Thoracic aorta (tissue), 2 donors: Measurements from ENCODE around the gene FAXC. TPM values are rescaled to one million over a fixed set of nuclear protein-coding genes. Genes with fewer than 3 reads are reported as not detected.

Experiments
- ATAC-seq: fragments of 150-250 bp; one replicate; pipeline ENCODE4 v1.8.0; 2017; ENCODE audit warnings: low read depth; ENCODE audit not compliant: insufficient number of reproducible peaks, low FRiP score
- DNase-seq: peaks from one replicate; pipeline ENCODE4 v3.0.0-alpha.2; 2020; ENCODE audit warnings: low spot score
- H3K27ac ChIP-seq, 2 donors: fragments of 200-600 bp; sonication (generic); 1 replicate in 1 of 2; 2 replicates in 1 of 2; pipeline ENCODE4 v1.5.1; 2016; ENCODE audit warnings: mild to moderate bottlenecking in 2 of 2, moderate library complexity in 2 of 2
- H3K27me3 ChIP-seq: fragments of 200-600 bp; sonication (generic); replicated peaks from 2 replicates; pipeline ENCODE4 v1.6.0; 2016; ENCODE audit warnings: mild to moderate bottlenecking; ENCODE audit not compliant: insufficient read depth
- H3K36me3 ChIP-seq: fragments of 200-600 bp; sonication (generic); one replicate; pipeline ENCODE4 v1.5.1; 2016
- H3K4me1 ChIP-seq, 2 donors: fragments of 200-600 bp; sonication (generic); 1 replicate in 1 of 2; 2 replicates in 1 of 2; pipeline versions ENCODE4 v1.5.1 to v1.6.0; 2016; ENCODE audit warnings: low read depth in 2 of 2, mild to moderate bottlenecking in 1 of 2; ENCODE audit not compliant: control insufficient read depth in 1 of 2
- H3K4me3 ChIP-seq: fragments of 200-600 bp; sonication (generic); 2 replicates; pipeline ENCODE4 v1.5.1; 2016; ENCODE audit warnings: mild to moderate bottlenecking
- H3K9me3 ChIP-seq: fragments of 200-600 bp; sonication (generic); 2 replicates; pipeline ENCODE4 v1.5.1; 2016
- CTCF ChIP-seq: fragments of 200-600 bp; sonication (generic); IDR thresholded peaks from one replicate; pipeline ENCODE4 v1.5.1; 2019; ENCODE audit warnings: antibody characterized with exemption
- total RNA-seq, 2 donors: library from RNA; depleted of rRNA; stranded (reverse); fragments of >200 nt; gene quantifications; one replicate each; pipeline versions ENCODE4 v1.1.0 to v1.2.3, GENCODE V29; 2016

The FAXC gene
- total RNA-seq, 2 donors from 2014 or later, result 0.81 to 0.99 TPM

GRCh38 chr6:99384507-99384906 lies 35.0 kb upstream of the FAXC start:
- Histone ChIP-seq H3K9me3 (no peaks in the 10 kb centered on the region), H3K27me3 (no peaks in the 10 kb centered on the region), H3K4me3 (no peak overlapping the region), H3K36me3 (no peaks in the 10 kb centered on the region), H3K27ac (no peak overlapping the region), H3K4me1 (no peaks in the 10 kb centered on the region)
- no peak for DNase-seq
- no peak for ATAC-seq
- TF ChIP-seq CTCF, result no peak

DNA sequence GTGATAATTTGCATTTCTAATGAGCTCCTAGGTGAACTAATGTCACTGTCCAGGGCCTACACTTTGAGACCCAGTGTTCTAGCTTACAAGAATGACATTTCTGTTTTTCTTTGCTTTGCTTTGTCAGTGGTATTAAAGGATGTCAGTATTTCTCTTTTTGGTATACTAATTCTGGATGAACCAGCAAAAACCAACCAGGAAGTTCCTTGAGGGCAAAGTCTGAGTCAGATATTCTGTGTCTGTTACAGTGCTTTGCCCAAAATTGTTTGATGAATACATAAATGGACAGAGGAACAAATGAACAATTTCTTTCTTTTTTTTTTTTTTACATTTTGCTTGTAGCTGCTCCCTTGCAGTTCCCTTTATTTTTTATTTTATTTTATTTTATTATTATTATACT lies 29.2 kb upstream of the FAXC start:
- no peaks in the 10 kb centered on the region for H3K9me3 ChIP-seq
- no peaks in the 10 kb centered on the region for H3K4me1 ChIP-seq
- H3K27me3 ChIP-seq, result no peaks in the 10 kb centered on the region
- no peak for TF ChIP-seq CTCF
- no peak overlapping the region for H3K4me3 ChIP-seq
- DNase-seq, result no peak
- ATAC-seq, result no peak
- H3K36me3 ChIP-seq, result no peaks in the 10 kb centered on the region
- no peak overlapping the region for H3K27ac ChIP-seq

GRCh38 chr6:99369533-99369932 lies 20.1 kb upstream of the FAXC start:
- no peak overlapping the region for H3K27ac ChIP-seq
- DNase-seq (no peak), ATAC-seq (no peak)
- no peak overlapping the region for H3K4me3 ChIP-seq
- no peaks in the 10 kb centered on the region for H3K9me3 ChIP-seq
- H3K27me3 ChIP-seq, result no peaks in the 10 kb centered on the region
- H3K36me3 ChIP-seq, result no peaks in the 10 kb centered on the region
- no peak for TF ChIP-seq CTCF
- H3K4me1 ChIP-seq, result no peaks in the 10 kb centered on the region

- no peaks in the 10 kb centered on the region for H3K4me1 ChIP-seq
Measured at GRCh38 chr6:99366852-99367251, 17.4 kb upstream of the FAXC start.

DNA sequence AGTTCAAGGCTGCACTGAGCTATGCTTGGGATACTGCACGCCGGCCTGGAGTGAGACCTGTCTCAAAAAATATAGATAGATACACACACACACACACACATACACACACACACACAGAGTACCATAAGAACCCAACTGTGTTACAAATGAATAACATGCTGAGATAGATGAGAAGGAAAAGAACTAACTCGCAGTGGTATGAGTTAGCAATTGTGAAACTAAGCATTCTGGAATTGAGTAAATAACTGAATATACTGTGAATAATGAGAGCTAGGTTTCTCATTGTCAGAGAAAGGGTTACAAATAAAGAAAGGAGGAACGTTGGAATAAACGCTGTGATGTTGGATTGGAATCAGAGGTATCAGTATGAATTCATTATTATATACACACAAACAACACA lies 14.6 kb upstream of the FAXC start:
- Histone ChIP-seq H3K27me3 (no peaks in the 10 kb centered on the region), H3K4me1 (no peaks in the 10 kb centered on the region), H3K9me3 (no peaks in the 10 kb centered on the region), H3K27ac (no peak overlapping the region), H3K4me3 (no peak overlapping the region), H3K36me3 (no peaks in the 10 kb centered on the region)
- ATAC-seq (no peak), DNase-seq (no peak)
- no peak for TF ChIP-seq CTCF

More at GRCh38 chr6:99366852-99367251, 17.4 kb upstream of the FAXC start:
- ATAC-seq, result no peak
- Histone ChIP-seq H3K4me3 (no peak overlapping the region), H3K27me3 (no peaks in the 10 kb centered on the region), H3K27ac (no peak overlapping the region), H3K36me3 (no peaks in the 10 kb centered on the region), H3K9me3 (no peaks in the 10 kb centered on the region)
- DNase-seq, result no peak
- no peak for TF ChIP-seq CTCF
